Pancreas (tissue), 10 donors: ENCODE measurements around the gene G6PC2. TPM values are rescaled to one million over a fixed set of nuclear protein-coding genes. Genes with fewer than 3 reads are reported as not detected.
A peak's percentile ranks its signal among the peaks of the same experiment; 100 is the strongest.

Experiments used
- ATAC-seq, 4 donors: fragments of 200-7000 bp; cut with Tn5 transposase; one replicate each; pipeline versions ENCODE4 v1.8.0 to v1.9.1; 2020; ENCODE audit warnings: mild to moderate bottlenecking in 4 of 4, moderate library complexity in 4 of 4
- DNase-seq, 6 donors: peaks; one replicate each; pipeline ENCODE4 v3.0.0-alpha.2; 2020
- FAIRE-seq: peaks from 2 replicates; lab custom pipeline; 2012; peaks lifted over from hg19 to GRCh38; lab: Jason Lieb, UNC
- H3K27ac ChIP-seq, 4 donors: fragments of 200-600 bp; sonication (generic); 1 replicate in 3 of 4; 2 replicates in 1 of 4; pipeline versions ENCODE4 v1.5.0 to v1.8.0; 2020
- H3K27me3 ChIP-seq, 4 donors: fragments of 200-600 bp; one replicate each; pipeline ENCODE4 v1.8.0; 2021
- H3K36me3 ChIP-seq, 3 donors: fragments of 200-600 bp; sonication (generic) in 1 of 3; one replicate each; pipeline versions ENCODE4 v1.5.0 to v1.8.0; 2020 to 2021
- H3K4me1 ChIP-seq, 3 donors: fragments of 200-600 bp; one replicate each; pipeline ENCODE4 v1.8.0; 2021
- H3K4me3 ChIP-seq, 4 donors: fragments of 200-600 bp; sonication (generic) in 2 of 4; one replicate each; pipeline versions ENCODE4 v1.5.0 to v1.8.0; 2020 to 2021
- H3K9me3 ChIP-seq, 4 donors: fragments of 200-600 bp; one replicate each; pipeline ENCODE4 v1.8.0; 2021
- CTCF ChIP-seq, 4 donors: fragments of 200-600 bp; sonication (generic) in 3 of 4; IDR thresholded peaks; one replicate each; pipeline versions ENCODE4 v1.5.0 to v1.8.0; 2021; ENCODE audit warnings: antibody characterized with exemption in 4 of 4
- WGBS, 2 donors: extraction: QIAGEN DNeasy Blood & Tissue Kit; methylation state at CpG; one replicate each; pipeline ENCODE4 v1.1.7; 2013; 5-methylcytosine and 5-hydroxymethylcytosine counted together
- intact Hi-C, 3 donors: fragments of 100-400 bp; cut with DNase I; formaldehyde crosslinking; loops; one replicate each; pipeline versions ENCODE4 v1.11.1 to v1.14.2; 2022
- polyA plus RNA-seq, 2 donors: library from polyadenylated mRNA; stranded (reverse); fragments of 200-250 nt; gene quantifications; one replicate each; pipeline ENCODE4 v1.2.3, GENCODE V29; 2013
- total RNA-seq, 6 donors: library from RNA; stranded (reverse); fragmentation: NEBNext Ultra II Directional in 4 of 6; extraction: Animal tissue kit (Norgen Biotek cat#: 25700) in 4 of 6; gene quantifications; one replicate each; pipeline versions ENCODE4 v1.2.1 to v1.2.4, GENCODE V29; 2021 to 2023
- donor health status: healthy with polysubstance abuse.
- donor health status: DM: no; HTN: no; CAD: no; lungs with moderate emphysema.
- donor health status: DM: no; HTN: no; CAD: no.
- donor health status: control.
- donor health status: control.
- donor health status: Bipolar disorder and iron deficiency.
- donor health status: DM: yes; HTN: yes; CAD: no.
- donor health status: DM: no; HTN: no; CAD: no.
- donor health status: DM: no; HTN: no; CAD: no.
- donor health status: DM: yes; HTN: yes; CAD: no.

The G6PC2 gene
- total and polyA plus RNA-seq, 8 donors = 2.2 to 262 (median 18.7) TPM

DNA sequence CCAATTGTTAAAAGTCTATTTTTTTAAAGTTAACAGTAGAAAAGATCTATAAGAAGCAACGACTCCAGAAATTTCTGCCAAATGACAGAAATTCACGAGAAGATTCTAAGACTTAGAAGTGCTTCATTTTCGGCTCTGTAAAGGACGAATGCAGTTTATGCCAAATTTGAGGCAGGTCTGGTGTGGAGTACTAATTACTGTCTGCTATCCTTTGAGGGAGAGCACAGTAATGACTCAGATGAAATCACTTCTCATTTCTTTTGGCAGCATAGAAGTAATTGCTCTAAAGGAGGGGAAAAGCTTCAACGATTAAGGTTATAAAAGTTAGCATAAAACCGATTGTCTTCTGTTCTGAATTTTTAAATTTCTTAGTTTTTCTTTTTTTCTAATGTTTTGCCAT is 11.4 kb downstream of the G6PC2 start:
- Histone ChIP-seq H3K4me3 (no peak overlapping the region), H3K4me1 (no peaks in the 10 kb centered on the region), H3K36me3 (no peaks in the 10 kb centered on the region), H3K9me3 (no peaks in the 10 kb centered on the region), H3K27ac (no peak overlapping the region), H3K27me3 (no peaks in the 10 kb centered on the region)
- 50 to 61% methylated on average over 6 of the region's 6 CpGs for WGBS, 2 donors
- ATAC-seq = peak in 3 of 4 donors; percentile 26 to 38 (median 32)
- intact Hi-C loops = loop anchor here in 1 of 3 donors (10.0 kb wide), 1 partner anchor 138 kb away; no protein-coding TSS in a partner anchor
- FAIRE-seq = no peak
- no peak for DNase-seq
- TF ChIP-seq CTCF (IDR thresholded peaks at IDR 0.05) = no peak

- H3K27ac ChIP-seq = no peak overlapping the region
- H3K4me1 ChIP-seq = no peaks in the 10 kb centered on the region
- H3K36me3 ChIP-seq = no peaks in the 10 kb centered on the region
- no peak overlapping the region for H3K4me3 ChIP-seq
- H3K9me3 ChIP-seq = no peaks in the 10 kb centered on the region
- intact Hi-C loops = loop anchor here in 1 of 3 donors (10.0 kb wide), 1 partner anchor 138 kb away; no protein-coding TSS in a partner anchor
- FAIRE-seq (no peak), DNase-seq (peak in 5 of 6 donors; percentile 11 to 75 (median 35)), ATAC-seq (peak; percentile 64 to 87 (median 80))
- no peak for TF ChIP-seq CTCF (IDR thresholded peaks at IDR 0.05)
- WGBS, 2 donors = 17 to 26% methylated on average over 21 of the region's 21 CpGs
- no peaks in the 10 kb centered on the region for H3K27me3 ChIP-seq
These were observed 11.8 kb downstream of the G6PC2 start for GRCh38 chr2:168912901-168913369.

DNA sequence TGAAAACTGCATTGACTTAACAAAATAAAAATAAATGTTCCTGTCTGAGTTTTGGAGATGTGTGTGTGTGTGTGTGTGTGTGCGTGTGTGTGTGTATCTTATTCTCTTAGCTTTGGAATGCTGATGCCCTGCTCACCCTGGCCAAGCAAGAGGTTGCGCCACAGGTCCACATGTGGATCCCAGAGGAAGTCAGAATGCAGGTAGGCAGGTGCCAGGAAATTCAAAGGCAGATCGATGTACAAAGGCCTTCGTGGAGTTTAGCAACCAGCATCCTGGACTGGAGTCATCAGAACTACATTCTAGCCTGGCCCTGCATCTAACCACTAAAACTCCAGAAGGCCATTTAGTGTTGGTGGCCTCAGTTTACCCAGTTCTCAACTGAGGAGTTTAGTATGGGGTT is 12.4 kb downstream of the G6PC2 start:
- 74 to 81% methylated on average over 4 of the region's 4 CpGs for WGBS, 2 donors
- DNase-seq (peak in 1 of 6 donors; percentile 23), FAIRE-seq (no peak)

DNA sequence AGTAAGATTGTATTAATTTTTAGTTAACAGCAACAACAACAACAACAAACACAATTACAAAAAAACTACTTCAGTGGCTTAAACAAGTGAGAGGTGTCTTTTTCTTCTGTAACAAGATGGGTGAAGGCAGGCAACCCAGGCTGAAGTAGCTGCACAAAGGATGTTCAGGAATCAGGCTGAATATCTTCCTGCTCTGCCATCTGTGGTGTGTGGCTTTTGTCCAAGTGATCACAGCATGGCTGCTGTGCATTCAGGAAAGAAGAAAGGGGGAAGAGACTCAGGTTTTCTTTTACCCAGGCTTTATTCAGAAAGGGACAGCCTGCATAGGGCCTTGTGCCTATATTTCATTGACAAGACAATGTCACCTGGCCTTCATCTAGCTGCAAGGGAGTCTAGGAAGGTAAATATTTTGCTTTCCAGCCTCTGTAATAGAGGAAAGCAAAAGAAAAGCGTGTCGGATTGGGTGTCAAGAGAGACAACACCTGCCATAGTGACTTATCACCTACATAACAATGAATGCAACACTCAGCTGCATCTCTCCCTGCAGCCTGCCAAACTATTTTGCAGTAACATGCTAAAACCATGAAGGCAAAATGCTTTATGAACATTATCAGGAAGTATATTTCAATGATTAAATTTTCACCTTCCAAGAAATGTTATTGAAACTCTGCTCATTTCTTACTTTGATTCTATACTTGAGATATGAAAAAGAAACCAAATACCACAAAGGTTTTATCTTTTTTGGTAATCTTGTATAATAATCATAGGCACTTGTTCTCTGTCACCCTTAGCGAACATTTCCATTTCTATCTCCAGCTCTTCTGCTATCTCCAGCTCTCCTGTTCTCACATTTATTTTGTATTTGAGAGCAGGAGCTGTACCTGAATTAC is 14.6 kb downstream of the G6PC2 start:
- no peak for DNase-seq
- ATAC-seq = no peak
- H3K36me3 ChIP-seq = no peaks in the 10 kb centered on the region
- H3K27ac ChIP-seq = no peak overlapping the region
- FAIRE-seq = no peak
- peaks cover 0 to 3% (median 0%) of the 10 kb centered on the region in 4 donors for H3K27me3 ChIP-seq
- no peak for TF ChIP-seq CTCF (IDR thresholded peaks at IDR 0.05)
- H3K4me1 ChIP-seq = no peaks in the 10 kb centered on the region
- intact Hi-C loops = loop anchor here in 1 of 3 donors (10.0 kb wide), 1 partner anchor 141 kb away; no protein-coding TSS in a partner anchor
- no peaks in the 10 kb centered on the region for H3K9me3 ChIP-seq
- 90 to 93% methylated on average over 3 of the region's 3 CpGs for WGBS, 2 donors
- H3K4me3 ChIP-seq = no peak overlapping the region

More for the DNA sequence above, 12.4 kb downstream of the G6PC2 start:
- H3K27ac ChIP-seq = no peak overlapping the region
- H3K36me3 ChIP-seq = no peaks in the 10 kb centered on the region
- intact Hi-C loops = loop anchor here in 1 of 3 donors (10.0 kb wide), 1 partner anchor 139 kb away; no protein-coding TSS in a partner anchor
- ATAC-seq = peak in 2 of 4 donors; percentile 17 to 38
- H3K4me1 ChIP-seq = no peaks in the 10 kb centered on the region
- H3K9me3 ChIP-seq = no peaks in the 10 kb centered on the region
- H3K4me3 ChIP-seq = no peak overlapping the region
- no peak for TF ChIP-seq CTCF (IDR thresholded peaks at IDR 0.05)
- no peaks in the 10 kb centered on the region for H3K27me3 ChIP-seq
